Measurements from ENCODE around the gene ZAR1. TPM values are rescaled to one million over a fixed set of nuclear protein-coding genes. Genes with fewer than 3 reads are reported as not detected.

The ZAR1 gene
- total RNA-seq, 1 donor from 2014 or later = not detected

GRCh38 chr4:48490680-48491513, 845 bp downstream of the ZAR1 start:
- no peak for DNase-seq (ENCODE audit: low read depth)

- no peak for DNase-seq (ENCODE audit: low read depth)
Measured at GRCh38 chr4:48491514-48492176, 1.6 kb downstream of the ZAR1 start.

DNA sequence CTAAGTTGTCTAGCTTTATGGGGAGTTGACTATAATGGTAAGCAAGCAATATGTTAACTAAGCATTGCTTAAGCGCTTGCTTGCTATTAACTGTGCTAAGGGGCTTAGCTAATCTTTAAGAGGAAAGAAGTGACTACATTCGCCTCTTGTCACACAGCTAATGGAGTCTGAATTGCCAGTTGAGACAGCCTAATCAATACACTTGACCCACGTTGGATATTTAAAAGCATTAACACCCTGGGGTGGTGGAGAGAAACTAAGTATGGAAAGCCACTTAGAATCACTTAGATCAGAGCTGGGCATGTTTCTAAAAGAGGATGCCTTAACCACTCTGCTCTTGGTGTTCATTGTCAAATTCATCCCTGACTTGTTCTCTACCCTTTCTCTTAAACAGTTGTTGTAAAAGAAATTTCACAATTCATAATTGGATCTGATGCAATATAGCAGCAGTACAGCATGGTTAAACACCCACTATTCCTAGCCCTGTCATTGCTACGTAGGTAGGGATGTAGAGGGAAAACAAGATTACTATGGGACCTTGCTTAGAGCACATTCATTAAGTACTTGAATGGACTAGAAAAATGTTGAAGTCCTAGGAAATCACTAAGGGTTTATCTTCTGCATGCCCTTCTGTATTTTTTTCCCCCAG, 3.5 kb downstream of the ZAR1 start:
- no peak for DNase-seq (ENCODE audit: low read depth)

GRCh38 chr4:48495941-48496340, 5.9 kb downstream of the ZAR1 start:
- no peak for DNase-seq (ENCODE audit: low read depth)

GRCh38 chr4:48498895-48499294, 8.8 kb downstream of the ZAR1 start:
- DNase-seq (ENCODE audit: low read depth) = no peak

DNA sequence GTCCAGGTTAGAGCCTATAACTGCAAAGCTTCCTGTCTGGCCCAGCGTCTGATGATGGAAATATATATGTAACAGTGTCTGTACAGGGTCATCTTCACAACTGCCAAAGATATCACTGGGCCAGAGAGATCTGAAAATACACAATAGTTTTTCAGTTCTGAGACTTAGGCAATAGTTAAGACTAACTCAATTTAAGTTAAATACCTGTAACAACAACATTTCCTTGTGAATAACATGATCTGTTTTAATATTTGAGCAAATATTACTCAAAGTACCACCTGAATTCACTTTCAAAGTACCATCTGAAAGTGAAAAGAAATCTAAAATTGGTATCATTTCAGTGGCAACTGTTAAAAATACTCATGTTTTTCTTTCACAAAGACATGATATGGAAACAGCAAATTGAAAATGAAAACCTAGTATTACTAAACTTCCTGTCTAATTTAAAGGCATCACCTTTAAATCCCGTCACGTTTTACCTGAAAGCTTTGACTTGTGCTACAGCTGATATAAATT, 9.6 kb downstream of the ZAR1 start:
- DNase-seq (ENCODE audit: low read depth) = no peak

DNA sequence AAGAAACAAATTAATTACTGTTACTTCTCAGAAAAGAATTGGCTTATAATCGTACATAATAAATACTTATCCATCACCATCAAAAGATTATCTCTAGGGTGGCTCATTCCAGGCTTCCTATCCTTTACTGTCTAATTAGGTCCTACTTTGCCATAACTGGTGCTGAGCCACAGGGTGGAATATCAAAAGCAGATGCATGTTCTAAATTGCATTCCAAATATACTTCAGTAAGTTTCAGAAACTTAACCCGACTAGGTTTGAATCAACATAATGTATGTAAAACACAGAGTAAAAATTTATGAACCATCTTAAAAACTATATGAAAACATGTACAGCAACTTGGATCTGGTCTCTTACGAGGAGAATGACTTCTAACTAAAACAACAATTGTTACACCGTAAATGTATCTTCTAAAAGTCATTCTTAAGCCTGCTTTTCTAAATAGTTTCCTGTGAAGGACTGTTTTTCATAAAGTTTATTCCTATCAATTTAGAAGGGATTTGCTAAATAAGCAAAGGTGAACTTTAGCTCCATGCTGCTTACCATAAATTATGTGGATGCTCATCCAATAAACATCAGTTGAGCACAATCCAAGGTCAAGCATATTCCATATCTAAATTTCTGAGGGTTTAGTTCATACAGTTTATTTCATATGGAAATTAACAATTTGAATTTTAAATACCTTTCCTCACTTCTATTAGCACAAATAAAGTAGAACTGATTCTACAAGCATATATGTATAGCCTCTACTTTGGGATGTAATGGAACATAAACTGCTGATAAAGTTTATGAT, 13.4 kb downstream of the ZAR1 start:
- DNase-seq (ENCODE audit: low read depth) = no peak

- DNase-seq (ENCODE audit: low read depth) = no peak
Measured at GRCh38 chr4:48504026-48504330, 13.9 kb downstream of the ZAR1 start.

DNA sequence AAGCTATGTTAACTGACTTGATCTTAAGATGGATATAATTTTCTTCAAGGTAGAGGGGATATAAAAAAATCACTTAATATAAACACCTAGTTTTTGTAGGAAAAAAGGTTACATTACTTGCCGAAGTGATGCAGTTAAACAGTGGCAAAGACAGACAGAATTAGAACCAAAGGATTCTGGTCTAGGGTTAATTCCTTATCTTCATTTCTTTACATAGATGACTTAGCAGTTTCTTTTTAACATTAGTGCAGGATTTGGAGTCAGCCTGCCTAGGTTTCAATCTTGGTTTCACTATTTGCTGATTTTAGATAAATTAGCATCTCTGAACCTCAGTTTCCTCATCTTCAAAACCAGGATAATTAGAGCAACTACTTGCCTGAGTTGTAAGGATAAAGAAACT, 14.3 kb downstream of the ZAR1 start:
- DNase-seq (ENCODE audit: low read depth) = no peak

- no peak for DNase-seq (ENCODE audit: low read depth)
Measured at GRCh38 chr4:48506716-48507115, 16.7 kb downstream of the ZAR1 start.

- no peak for DNase-seq (ENCODE audit: low read depth)
Measured at GRCh38 chr4:48509543-48509942, 19.5 kb downstream of the ZAR1 start.

GRCh38 chr4:48518143-48518542, 28.1 kb downstream of the ZAR1 start:
- DNase-seq (ENCODE audit: low read depth) = no peak

- DNase-seq (ENCODE audit: low read depth) = no peak
Measured at GRCh38 chr4:48526406-48526805, 36.4 kb downstream of the ZAR1 start.

GRCh38 chr4:48538358-48538757, 48.3 kb downstream of the ZAR1 start:
- DNase-seq (ENCODE audit: low read depth) = no peak

- DNase-seq (ENCODE audit: low read depth) = no peak
Measured at GRCh38 chr4:48539597-48539996, 49.5 kb downstream of the ZAR1 start.

DNA sequence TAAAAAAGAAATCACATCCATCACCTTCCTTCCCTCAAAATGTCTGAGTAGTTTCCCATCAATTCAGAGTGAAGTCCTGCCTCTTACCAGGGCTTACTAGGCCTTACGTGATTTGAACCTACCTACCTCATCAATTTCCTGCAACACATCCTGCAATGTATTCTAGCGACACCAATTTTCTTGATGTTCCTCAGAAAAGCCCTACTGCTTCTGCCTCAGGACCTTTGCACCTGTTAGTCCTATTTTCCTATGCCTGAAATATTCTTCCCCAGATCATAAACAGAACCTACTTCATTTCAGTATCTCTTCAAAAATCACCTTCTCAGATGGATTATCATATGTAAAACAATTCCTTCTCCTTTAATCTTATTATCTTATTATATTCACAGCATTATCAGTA, 52.8 kb downstream of the ZAR1 start:
- no peak for DNase-seq (ENCODE audit: low read depth)

DNA sequence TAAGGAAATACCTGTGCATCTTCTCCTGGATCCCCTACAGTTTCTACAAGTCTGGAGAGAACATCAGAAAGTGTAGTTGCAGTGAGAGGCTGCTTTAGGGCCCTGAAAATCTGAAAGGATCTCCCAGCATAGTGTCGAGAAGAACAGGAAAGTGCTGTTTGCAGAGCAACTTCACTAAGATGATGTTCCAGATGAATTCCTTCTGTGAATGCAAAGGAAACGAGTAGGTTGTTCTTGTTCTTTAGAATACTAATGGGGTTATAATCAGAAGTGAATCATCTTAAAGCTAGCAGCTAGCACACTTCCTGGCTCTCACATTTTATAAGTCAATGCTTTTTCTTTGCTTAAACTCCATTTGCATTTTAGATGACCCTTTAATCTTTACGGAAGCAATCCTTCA, 53.7 kb downstream of the ZAR1 start:
- DNase-seq (ENCODE audit: low read depth) = peak; percentile 86

Other genes starting within 250 kb of the ZAR1 start
- gene TEC, start 220.4 kb upstream of the ZAR1 start, total RNA-seq = 4.0 and 6.1 TPM in 2 replicates
- 13.4 and 36.5 TPM in 2 replicates for gene SLAIN2, start 148.7 kb upstream of the ZAR1 start, total RNA-seq
- 0.20 TPM in 1 of 2 replicates, not detected in the other for gene SLC10A4, start 6.9 kb upstream of the ZAR1 start, total RNA-seq

All from renal cortical epithelial cell (primary cell).